Activated CD8-positive, alpha-beta memory T cell treated with anti-CD3 and anti-CD28 coated beads for 4 hours (primary cell): ENCODE results near the gene CAVIN1.
"Not testable (repeated sequence)": the region's sequence is repeated elsewhere in the genome, so short reads cannot be mapped to it uniquely, and the experiment has no call there.

Experiments used
- DNase-seq, 2 donors: peaks; one replicate each; pipeline ENCODE4 v3.0.0-alpha.2; 2020; ENCODE audit warnings: low read depth in 2 of 2

Gene CAVIN1, protein sequence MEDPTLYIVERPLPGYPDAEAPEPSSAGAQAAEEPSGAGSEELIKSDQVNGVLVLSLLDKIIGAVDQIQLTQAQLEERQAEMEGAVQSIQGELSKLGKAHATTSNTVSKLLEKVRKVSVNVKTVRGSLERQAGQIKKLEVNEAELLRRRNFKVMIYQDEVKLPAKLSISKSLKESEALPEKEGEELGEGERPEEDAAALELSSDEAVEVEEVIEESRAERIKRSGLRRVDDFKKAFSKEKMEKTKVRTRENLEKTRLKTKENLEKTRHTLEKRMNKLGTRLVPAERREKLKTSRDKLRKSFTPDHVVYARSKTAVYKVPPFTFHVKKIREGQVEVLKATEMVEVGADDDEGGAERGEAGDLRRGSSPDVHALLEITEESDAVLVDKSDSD

DNA sequence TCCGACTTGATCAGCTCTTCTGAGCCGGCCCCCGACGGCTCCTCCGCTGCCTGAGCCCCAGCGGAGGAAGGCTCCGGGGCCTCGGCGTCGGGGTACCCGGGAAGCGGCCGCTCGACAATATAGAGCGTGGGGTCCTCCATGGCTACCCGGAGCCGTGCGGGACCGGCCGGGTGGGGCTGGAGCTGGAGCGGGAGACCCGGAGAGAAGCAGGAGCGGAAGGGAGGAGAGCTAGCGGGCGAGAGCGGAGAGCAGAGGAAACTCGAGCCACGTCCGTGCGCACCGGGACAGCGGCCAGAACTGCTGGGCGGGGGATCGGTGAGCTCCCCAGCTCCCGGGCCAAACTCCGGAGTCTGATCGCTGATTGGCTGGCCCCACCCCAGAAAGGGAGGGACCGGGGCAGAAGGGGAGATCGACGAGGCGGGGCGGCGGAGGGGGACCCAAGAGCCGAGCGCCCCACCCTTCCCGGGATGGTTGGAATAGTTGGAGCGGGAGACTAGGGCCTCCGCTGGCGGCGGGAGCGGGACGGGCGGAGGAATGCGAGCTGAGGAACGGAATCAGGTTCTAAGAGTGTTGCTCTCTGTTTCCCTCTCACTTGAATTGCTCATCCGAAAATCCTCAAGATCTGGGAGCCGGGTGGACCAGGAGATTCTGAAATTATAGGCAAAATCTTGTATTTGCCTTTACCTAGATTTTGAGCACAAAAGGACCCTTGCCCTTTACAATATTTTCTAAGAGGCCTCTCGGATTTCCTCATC lies at the start of gene CAVIN1:
Gene CAVIN1 (minus strand): TSS at position 299 of the 755 bp plus-strand sequence. CDS start 159 bp downstream, at position 140.
- DNase-seq = no peak

DNA sequence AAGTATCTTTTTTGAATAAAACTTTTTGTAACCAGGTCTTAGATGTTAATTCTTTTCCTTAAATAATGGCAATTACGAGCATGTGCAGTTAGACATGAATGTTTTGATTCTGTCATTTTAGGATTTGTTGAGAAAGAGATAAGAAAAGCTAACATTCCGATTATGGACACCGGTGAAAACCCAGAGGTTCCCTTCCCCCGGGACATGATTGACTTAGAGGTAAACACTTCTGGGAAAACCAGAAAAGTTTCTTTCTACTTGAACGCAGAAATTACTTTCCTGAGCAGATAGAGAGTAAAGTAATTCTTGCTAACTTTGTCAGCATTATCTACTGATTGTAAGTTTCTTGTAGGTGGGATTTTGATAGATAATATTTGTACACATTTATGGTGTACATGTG lies 44.8 kb upstream of the CAVIN1 start:
- DNase-seq = no peak

DNA sequence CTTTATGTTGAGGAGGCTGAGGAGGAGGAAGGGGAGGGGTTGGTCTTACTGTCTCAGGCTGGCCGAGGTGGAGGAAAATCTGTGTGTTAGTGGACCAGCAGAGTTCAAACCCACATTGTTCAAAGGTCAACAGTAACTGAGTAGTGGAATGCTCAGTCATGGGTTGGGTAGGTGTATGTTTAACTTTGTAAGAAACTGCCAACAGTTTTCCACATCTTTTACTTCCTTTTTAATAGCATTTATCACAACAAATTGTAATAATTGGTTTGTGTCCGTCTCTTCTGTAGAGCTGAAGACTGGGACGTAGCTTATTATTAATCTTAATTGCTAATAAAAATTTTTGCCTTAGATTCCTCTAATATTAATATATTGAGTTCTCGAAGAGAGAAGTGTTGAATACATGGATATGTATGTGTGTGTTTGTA lies 40.9 kb upstream of the CAVIN1 start:
- no peak for DNase-seq

DNA sequence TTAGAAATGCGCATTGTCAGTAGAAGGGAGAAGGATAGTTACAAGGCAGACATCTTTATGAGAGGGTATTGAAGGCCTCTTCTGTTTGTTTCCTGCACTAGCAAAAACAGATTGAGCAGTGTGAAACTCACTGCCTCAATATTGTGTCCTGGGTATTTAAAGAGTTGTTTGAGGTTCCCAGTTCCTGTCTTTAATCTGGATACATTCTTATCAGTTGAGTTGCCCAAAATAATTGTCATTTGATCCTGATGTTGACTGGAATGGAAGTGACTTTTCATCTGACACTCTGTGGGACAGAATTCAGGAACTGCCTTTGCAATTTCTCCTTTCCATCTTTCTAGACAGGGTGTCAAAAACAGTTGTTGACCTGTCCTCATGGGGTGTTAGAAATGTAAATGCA lies 37.3 kb upstream of the CAVIN1 start:
- no peak for DNase-seq

DNA sequence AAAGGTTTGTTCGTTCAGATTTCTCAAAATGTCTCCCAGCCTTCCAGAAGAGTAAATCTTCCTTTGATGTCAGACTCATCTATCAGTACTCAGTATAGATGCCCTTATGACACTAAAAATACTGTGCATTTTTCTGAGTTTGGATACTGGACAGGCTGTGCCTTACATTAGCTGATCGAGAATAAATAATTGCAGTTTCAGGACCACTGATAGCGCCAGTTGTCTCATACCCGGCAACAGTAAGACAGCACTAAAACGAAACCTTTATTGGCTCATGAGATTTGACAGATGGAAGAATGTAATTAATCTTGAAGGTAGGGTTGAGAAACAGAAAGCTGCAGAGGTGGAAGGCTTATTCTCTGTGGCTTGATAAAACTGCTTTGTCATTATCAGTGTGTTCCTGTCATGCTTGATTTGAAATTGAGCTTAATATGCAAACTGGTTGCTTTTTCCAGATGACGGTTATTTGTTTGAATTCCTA lies 36.8 kb upstream of the CAVIN1 start:
- DNase-seq = no peak

DNA sequence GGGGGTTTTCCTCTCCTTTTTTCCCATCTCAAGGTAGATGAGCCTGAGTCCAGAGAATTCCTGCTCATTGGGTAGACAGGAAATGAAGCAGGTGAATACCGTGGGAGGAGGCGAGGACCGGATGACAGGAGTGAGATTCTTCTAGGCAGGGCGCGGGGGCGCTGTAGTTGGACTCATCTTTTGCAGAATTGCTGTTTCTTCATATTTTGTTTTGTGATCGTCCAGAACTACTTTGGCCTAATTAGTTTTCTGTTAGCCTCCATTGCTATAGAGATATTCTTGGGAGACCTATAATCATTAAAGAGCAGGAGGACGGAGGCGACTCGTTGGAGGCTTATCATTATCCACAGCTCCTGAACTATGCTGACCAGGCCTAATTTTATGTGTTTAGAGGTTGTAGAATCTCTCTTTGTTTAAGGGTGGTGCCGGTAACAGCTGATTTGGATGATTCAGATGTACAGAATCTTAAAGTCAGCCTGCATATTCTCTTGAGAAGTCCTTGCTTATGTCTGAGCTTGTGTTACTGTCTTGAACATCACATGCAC lies 36.3 kb upstream of the CAVIN1 start:
- no peak for DNase-seq

DNA sequence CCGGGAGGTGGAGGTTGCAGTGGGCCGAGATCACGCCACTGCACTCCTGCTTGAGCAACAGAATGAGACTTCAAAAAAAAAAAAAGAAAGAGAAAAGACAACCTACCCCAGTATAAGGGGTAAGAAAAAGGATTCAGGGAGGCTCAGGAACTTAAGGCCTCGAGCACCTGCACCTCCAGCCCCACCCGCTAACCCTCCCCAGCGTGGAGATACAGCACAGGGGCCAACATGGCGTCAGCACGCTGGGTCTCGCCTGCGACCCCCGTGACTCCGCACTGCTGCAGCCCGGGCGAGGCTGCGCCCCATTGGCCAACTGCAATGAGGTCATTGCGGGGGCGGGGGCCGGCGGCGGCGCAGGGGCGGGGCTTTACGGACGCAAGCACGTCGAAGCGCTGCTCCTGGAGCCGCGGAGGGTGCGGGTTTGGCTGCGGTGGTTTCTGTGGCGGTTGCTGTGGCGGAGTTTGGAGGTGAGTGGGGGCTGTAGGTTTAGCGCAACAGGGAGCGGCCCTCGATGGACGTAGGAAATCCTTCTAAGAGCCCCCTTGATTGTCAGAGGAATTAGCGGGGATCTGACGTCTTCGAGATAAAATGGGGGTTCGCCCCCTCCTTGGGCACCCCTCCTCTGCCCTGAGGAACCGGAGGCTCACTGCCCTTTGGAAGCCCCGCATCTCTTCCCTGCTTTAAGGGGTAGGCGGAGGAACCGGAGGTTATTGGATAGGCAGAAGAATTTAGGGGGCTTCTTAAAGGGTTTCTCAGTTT lies 35.6 kb upstream of the CAVIN1 start, which contains the start of gene ATP6V0A1:
Gene ATP6V0A1 (plus strand): TSS at position 382 of the 759 bp plus-strand sequence. CDS start 2,017 bp downstream, outside the sequence.
- peak; percentile 79 to 80 for DNase-seq

DNA sequence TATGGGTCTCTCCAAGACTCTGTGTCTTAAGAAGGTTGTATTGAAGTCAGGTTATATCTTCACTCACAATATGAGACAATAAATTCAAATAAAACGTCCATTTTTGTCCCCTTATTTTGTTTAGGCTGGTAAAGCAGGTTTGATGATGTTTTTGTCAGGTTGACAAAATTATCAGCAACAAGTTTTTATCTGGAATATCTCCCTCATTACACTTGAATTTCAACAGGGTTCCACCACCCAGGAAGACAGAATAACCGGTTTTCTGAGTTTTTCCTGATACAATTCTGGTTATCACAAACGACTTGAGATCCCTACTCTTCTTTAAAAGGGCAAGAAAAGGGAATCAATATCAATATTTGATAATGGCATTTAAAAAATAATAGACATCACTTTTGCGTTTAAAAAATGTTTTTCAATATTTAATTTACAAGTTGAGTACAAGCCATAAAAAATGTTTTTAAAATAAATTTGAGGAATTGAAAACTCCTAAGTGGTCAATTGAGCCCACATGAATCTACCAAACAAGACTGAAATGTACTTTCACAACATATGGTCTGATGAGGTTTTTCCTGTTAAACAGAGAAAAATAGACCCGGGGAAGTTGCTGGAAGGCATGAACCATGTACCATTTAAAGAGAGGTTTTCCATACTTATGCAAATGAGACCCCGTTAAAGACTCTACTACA lies 34.2 kb upstream of the CAVIN1 start:
- no peak for DNase-seq

DNA sequence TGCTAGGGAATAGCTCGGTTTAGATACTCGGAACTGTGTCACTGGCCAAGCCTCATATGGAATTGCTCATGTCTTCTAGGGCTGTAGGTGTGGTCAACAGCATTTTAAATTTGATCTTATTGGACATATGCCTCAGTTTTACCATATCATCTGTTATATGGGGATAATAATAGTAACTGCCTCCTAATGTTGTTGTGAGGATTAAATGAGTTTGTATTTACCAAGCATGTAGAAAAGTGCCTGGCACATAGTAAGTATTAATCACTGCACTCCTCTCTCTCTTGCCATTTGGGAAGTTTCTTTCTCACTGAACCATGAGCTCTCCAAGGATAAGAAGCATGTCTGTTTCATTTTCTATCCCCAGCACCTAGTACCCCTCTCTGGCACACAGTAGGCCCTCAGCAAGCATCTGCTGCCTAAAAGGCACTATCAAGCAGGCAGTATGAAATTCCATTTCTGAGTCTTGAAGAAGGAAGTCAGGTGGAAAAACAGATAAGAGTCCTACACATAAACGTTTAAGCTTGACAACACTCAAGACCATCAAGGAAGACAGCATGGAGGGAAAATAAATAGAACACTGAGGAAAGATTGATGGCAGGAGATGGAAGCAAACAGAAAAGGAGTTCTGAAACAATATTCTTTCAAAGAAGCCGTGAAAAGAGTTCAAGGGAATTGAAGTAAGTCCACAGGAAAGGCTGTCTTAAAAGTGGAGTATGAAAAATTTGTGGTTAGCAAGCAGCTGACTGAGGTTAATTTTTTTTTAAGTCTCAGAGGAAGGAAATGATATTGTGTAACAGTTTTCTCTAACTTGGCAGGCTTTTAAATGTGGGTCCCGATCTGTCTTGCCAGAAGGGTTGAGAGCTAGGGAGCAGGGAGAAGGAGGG lies 33.4 kb upstream of the CAVIN1 start:
- DNase-seq = no peak

DNA sequence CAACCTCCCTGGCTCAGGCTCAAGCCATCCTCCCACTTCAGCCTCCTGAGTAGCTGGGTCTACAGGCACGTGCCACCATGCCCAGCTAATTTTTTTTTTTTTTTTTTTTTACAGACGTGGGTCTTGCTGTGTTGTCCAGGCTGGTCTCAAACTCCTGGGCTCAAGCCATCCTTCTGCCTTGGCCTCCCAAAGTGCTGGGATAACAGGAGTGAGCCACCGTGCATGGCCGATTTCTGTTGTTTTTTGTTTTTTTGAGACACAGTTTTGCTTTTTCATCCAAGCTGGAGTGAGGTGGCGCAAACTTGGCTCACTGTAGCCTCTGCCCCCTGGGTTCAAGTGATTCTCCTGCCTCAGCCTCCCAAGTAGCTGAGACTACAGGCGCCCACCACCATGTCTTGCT lies 31.9 kb upstream of the CAVIN1 start:
- DNase-seq = not testable (repeated sequence)

DNA sequence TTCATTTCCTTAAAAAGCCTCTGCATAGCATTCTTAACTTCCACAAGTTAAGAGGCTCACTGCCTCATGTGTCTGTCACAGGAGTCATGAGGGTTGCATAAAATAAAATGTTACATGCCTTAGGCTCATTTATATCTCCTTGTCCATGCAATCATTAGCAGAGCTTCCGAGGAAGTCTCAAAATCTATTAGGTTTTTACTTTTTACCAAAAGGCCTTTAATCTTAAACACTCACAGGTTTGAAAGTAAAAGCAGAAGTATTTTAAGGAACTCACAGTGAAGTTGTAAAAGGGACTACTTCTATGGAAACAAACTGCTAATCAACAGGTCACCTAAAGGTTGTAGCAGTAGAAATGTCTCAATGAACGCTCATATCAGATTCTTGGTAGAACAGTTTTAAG lies 30.4 kb upstream of the CAVIN1 start:
- DNase-seq = no peak

DNA sequence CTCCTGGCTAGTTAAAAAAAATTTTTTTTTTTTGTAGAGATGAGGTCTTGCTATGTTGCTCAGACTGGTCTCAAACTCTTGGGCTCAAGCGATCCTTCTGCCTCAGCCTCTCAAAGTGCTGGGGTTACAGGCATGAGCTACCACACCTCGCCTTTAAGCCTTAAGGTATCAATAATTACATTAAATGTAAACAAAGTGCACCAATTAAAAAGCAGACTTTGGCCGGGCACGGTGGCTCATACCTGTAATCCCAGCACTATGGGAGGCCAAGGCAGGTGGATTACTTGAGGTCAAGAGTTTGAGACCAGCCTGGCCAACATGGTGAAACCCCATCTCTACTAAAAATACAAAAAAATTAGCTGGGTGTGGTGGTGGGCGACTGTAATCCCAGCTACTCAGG lies 28.2 kb upstream of the CAVIN1 start:
- DNase-seq = not testable (repeated sequence)

DNA sequence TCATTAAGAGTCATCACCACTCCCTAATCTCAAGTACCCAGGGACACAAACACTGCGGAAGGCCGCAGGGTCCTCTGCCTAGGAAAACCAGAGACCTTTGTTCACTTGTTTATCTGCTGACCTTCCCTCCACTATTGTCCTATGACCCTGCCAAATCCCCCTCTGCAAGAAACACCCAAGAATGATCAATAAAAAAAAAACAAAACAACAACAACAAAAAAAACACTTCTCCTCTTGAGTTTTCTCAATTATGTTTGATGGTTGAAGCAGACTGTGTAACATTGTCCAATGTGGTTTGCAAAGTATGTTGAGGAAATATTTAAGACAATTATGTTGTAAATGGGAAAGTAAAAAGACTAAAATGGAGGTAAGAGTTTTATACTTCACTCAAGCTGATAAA lies 26.8 kb upstream of the CAVIN1 start:
- not testable (repeated sequence) for DNase-seq

DNA sequence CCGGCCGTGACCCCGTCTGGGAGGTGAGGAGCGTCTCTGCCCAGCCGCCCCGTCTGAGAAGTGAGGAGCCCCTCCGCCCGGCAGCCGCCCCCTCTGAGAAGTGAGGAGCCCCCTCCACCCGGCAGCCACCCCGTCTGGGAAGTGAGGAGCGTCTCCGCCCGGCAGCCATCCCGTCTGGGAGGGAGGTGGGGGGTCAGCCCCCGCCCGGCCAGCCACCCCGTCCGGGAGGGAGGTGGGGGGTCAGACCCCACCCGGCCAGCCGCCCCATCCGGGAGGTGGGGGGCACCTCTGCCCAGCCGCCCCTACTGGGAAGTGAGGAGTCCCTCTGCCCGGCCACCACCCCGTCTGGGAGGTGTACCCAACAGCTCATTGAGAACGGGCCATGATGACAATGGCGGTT lies 26.1 kb upstream of the CAVIN1 start:
- DNase-seq = not testable (repeated sequence)

DNA sequence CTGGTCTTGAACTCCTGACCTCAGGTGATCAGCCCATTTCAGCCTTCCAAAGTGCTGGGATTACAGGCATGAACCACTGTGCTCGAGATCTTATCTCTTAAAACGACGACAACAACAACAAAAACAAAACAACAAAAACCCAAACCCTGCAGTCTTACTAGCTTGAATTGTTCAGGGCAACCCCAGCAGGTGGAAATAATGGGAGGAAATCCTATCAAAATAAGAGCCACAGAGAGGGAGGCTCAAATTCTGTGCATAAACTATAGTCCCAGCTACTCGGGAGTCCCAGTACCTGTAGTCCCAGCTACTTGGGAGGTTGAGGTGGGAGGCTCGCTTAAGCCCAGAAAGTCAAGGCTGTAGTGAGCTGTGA lies 19.1 kb upstream of the CAVIN1 start:
- DNase-seq = no peak

DNA sequence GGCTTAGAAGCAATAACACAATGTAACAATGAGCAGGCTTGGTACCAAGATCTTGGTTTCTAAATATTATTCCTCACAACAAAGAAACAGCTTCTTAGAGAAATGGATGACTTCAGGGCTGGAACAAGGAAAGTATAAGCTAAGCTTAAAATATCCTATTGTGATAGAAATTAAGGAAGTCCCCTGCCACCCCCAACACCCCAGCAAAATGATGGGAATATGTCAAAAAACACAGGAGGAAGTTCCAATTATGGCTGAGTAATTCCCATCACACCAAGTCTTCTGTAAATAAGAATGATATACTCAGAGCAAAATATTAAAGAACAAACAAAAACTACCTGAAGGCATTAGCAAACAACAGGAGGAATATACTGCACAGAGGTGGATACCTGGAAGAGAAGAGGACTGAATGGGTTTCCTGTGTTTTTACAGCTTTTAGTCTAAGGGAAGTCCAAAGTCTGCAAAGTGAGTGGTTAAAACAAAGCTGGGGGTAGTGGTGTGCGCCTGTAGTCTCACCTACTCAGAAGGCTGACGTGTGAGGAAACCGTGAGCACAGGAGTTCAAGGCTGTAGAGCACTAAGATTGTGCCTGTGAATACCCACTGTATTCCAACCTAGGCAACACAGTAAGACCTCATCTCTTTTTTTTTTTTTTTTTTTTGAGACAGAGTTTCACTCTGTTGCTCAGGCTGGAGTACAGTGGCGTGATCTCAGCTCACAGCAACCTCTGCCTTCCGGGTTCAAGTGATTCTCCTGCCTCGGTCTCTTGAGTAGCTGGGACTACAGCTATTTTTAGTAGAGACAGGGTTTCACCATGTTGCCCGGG lies 18.5 kb upstream of the CAVIN1 start:
- no peak for DNase-seq

DNA sequence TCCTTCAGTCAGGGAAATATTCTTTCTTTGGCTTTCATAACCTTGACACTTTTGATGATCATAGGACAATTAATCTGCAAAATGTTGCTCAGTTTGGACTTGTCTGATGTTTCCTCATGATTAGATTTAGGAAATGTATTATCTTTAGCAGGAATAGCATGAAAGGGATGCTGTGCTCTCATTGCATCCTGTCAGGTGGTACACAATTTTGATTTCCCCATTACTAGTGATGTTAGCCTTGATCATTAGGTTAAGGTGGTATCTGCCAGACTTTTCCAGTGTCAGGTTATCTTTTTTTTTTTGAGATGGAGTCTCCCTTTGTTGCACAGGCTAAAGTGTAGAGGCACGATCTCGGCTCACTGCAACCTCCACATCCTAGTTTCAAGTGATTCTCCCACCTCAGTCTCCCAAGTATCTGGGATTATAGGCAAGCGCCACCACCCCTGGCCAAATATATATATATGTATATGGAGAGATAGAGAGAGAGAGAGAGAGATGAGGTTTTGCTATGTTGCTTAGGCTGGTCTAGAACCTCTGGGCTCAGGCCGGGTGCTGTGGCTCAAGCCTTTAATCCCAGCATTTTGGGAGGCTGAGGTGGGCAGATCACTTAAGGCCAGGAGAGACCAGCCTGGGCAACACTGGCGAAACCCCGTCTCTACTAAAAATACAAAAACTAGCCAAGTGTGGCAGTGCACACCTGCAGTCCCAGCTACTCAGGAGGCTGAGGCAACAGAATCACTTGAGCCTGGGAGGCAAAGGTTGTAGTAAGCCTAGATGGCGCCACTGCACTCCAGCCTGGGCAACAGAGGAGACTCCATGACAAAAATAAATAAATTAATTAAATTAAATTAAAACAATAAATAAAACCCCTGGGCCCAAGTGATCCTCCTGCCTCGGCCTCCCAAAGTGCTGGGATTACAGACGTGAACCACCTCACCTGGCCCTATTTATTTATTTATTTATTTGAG lies 15.8 kb upstream of the CAVIN1 start:
- no peak for DNase-seq

DNA sequence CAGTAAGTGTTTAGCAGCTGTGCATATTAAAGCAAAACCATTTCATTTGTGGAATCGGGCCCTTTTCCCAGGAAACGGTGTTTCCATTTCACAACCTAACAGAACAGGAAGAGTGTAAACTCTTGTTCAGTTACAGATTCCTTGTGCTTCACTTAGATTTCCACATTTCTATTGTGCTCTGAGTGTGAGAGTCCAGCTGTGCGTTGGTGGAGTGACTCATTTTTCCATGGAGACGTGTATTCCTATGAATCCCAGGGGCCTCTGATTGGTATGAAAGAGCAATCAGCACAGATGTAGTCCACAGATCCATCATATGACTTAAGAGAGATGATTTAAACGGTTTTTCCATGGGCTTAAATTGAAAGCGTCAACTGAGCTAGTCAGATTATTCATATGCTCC lies 13.3 kb upstream of the CAVIN1 start:
- no peak for DNase-seq
